Spleen (tissue), 11 donors: ENCODE data around the gene SCN9A. TPM values are rescaled to one million over a fixed set of nuclear protein-coding genes. Genes with fewer than 3 reads are reported as not detected.
A peak's percentile ranks its signal among the peaks of the same experiment; 100 is the strongest.

Experiments used
- DNase-seq: peaks from one replicate; pipeline ENCODE4 v3.0.0-alpha.2; 2020
- H3K27ac ChIP-seq, 8 donors: fragments of 200-600 bp; sonication (generic) in 7 of 8; 1 replicate in 4 of 8; 2 replicates in 4 of 8; pipeline versions ENCODE4 v1.5.0 to v1.8.0; 2016 to 2021; ENCODE audit warnings: inconsistent platforms in 4 of 8, mild to moderate bottlenecking in 4 of 8, moderate library complexity in 1 of 8
- H3K27me3 ChIP-seq, 7 donors: fragments of 200-600 bp; sonication (generic) in 6 of 7; replicated peaks in 1 of 7; 1 replicate in 4 of 7; 2 replicates in 3 of 7; pipeline versions ENCODE4 v1.5.0 to v1.8.0; 2016 to 2021; ENCODE audit warnings: inconsistent platforms in 3 of 7, mild to moderate bottlenecking in 1 of 7
- H3K36me3 ChIP-seq, 6 donors: fragments of 200-600 bp; sonication (generic) in 5 of 6; 1 replicate in 4 of 6; 2 replicates in 2 of 6; pipeline versions ENCODE4 v1.5.0 to v1.8.0; 2016 to 2021; ENCODE audit warnings: inconsistent platforms in 2 of 6
- H3K4me1 ChIP-seq, 6 donors: fragments of 200-600 bp; sonication (generic) in 5 of 6; 1 replicate in 3 of 6; 2 replicates in 3 of 6; pipeline versions ENCODE4 v1.5.0 to v1.8.0; 2016 to 2021; ENCODE audit warnings: inconsistent platforms in 3 of 6
- H3K4me3 ChIP-seq, 8 donors: fragments of 200-600 bp; sonication (generic) in 7 of 8; 1 replicate in 4 of 8; 2 replicates in 4 of 8; pipeline versions ENCODE4 v1.5.0 to v1.8.0; 2016 to 2021; ENCODE audit warnings: inconsistent platforms in 4 of 8, mild to moderate bottlenecking in 4 of 8, moderate library complexity in 2 of 8
- H3K9me3 ChIP-seq, 8 donors: fragments of 200-600 bp; sonication (generic) in 7 of 8; 1 replicate in 4 of 8; 2 replicates in 4 of 8; pipeline versions ENCODE4 v1.5.0 to v1.8.0; 2016 to 2021; ENCODE audit warnings: inconsistent platforms in 4 of 8
- CTCF ChIP-seq, 11 experiments: fragments of 200-600 bp in 7 of 11; fragments of 450-650 bp in 4 of 11; sonication (generic) in 4 of 11; IDR thresholded peaks in 8 of 11; conservative IDR thresholded peaks in 3 of 11; 1 replicate in 7 of 11; 2 replicates in 4 of 11; pipeline versions ENCODE4 v1.4.0 to v1.8.0; 2016 to 2021; ENCODE audit warnings: antibody characterized with exemption in 11 of 11, inconsistent platforms in 4 of 11, mild to moderate bottlenecking in 1 of 11
- POLR2A ChIP-seq, 3 donors: fragments of 450-650 bp; IDR thresholded peaks; one replicate each; pipeline ENCODE4 v1.5.1; 2017; ENCODE audit warnings: antibody characterized with exemption in 3 of 3, mild to moderate bottlenecking in 1 of 3
- POLR2AphosphoS5 ChIP-seq, 3 donors: sonication (generic); formaldehyde crosslinking; IDR thresholded peaks; one replicate each; pipeline ENCODE4 v1.5.1; 2017; ENCODE audit warnings: antibody characterized with exemption in 3 of 3
- WGBS, 5 donors: extraction: QIAGEN DNeasy Blood & Tissue Kit in 3 of 5; methylation state at CpG; one replicate each; pipeline versions ENCODE4 v1.1.5 to v1.1.7; 2013 to 2018; 5-methylcytosine and 5-hydroxymethylcytosine counted together
- intact Hi-C: fragments of 100-400 bp; cut with DNase I; formaldehyde crosslinking; loops from one replicate; pipeline ENCODE4 v1.15.0; 2023; ENCODE audit warnings: low total_unique reads
- polyA plus RNA-seq, 3 donors: library from polyadenylated mRNA; stranded (reverse); fragments of 200-250 nt; gene quantifications; one replicate each; pipeline ENCODE4 v1.2.1, GENCODE V29; 2013
- total RNA-seq, 7 donors: library from RNA; depleted of rRNA in 3 of 7; stranded (reverse); fragments of >200 nt in 3 of 7; fragmentation: NEBNext Ultra II Directional in 4 of 7; extraction: Animal tissue kit (Norgen Biotek cat#: 25700) in 4 of 7; gene quantifications; one replicate each; pipeline versions ENCODE4 v1.1.0 to v1.2.1, GENCODE V29; 2016 to 2021
- donor health status: healthy with polysubstance abuse.
- donor health status: DM: no; HTN: no; CAD: no; lungs with moderate emphysema.
- donor health status: DM: no; HTN: no; CAD: no.
- donor health status: Bipolar disorder and iron deficiency.
- donor health status: healthy.
- donor health status: DM: no; HTN: no; CAD: no.
- donor health status: DM: yes; HTN: yes; CAD: no.

Gene SCN9A
- total and polyA plus RNA-seq, 10 donors: 0.76 to 27.9 (median 17.3) TPM

GRCh38 chr2:166404831-166405568, 29.3 kb upstream of the SCN9A start:
- no peaks in the 10 kb centered on the region for H3K9me3 ChIP-seq
- intact Hi-C loops: no loop called here
- 66 to 79% (median 79%) methylated on average over 2 of the region's 2 CpGs for WGBS, 5 donors
- no peak for TF ChIP-seq CTCF (IDR thresholded peaks at IDR 0.05 in 8 of 11, conservative IDR thresholded peaks at IDR 0.05 in 3 of 11)
- TF ChIP-seq POLR2A (IDR thresholded peaks at IDR 0.05): no peak
- TF ChIP-seq POLR2AphosphoS5 (IDR thresholded peaks at IDR 0.05): no peak
- no peaks in the 10 kb centered on the region for H3K27me3 ChIP-seq
- H3K4me3 ChIP-seq: no peak overlapping the region
- H3K27ac ChIP-seq: no peak overlapping the region
- no peaks in the 10 kb centered on the region for H3K4me1 ChIP-seq
- DNase-seq: no peak
- H3K36me3 ChIP-seq: no peaks in the 10 kb centered on the region

DNA sequence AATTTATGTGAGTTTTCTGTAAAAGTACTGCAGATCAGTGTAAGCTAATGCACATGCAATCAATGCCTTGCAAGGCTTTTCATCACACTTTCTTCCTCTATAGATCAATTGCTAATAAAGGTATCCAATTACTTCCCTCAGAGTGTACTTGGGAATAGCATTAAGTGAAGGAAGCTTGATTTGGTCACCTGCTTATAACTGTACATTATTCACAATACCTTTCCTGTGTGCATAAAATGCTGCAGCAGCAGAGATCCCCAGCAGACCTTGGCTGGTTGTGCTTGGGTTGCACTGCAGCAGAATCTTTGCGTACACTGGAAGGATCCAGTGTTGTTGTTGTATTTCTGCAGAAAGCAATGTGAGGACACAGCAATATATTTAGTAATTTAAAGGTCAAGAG, 18.5 kb upstream of the SCN9A start:
- intact Hi-C loops: no loop called here
- no peak overlapping the region for H3K27ac ChIP-seq
- DNase-seq: no peak
- no peak overlapping the region for H3K4me3 ChIP-seq
- 96 to 100% (median 97%) methylated on average over 1 of the region's 1 CpG for WGBS, 5 donors
- TF ChIP-seq CTCF (IDR thresholded peaks at IDR 0.05 in 8 of 11, conservative IDR thresholded peaks at IDR 0.05 in 3 of 11): no peak
- TF ChIP-seq POLR2A (IDR thresholded peaks at IDR 0.05): no peak
- no peak for TF ChIP-seq POLR2AphosphoS5 (IDR thresholded peaks at IDR 0.05)
- H3K27me3 ChIP-seq: no peaks in the 10 kb centered on the region
- H3K4me1 ChIP-seq: no peaks in the 10 kb centered on the region
- H3K9me3 ChIP-seq: no peaks in the 10 kb centered on the region
- H3K36me3 ChIP-seq: no peaks in the 10 kb centered on the region

GRCh38 chr2:166393008-166393407, 17.3 kb upstream of the SCN9A start:
- Histone ChIP-seq H3K4me3 (no peak overlapping the region), H3K4me1 (no peaks in the 10 kb centered on the region), H3K9me3 (no peaks in the 10 kb centered on the region), H3K27me3 (no peaks in the 10 kb centered on the region), H3K27ac (no peak overlapping the region), H3K36me3 (no peaks in the 10 kb centered on the region)
- 70 to 87% (median 81%) methylated on average over 3 of the region's 3 CpGs for WGBS, 5 donors
- intact Hi-C loops: no loop called here
- TF ChIP-seq POLR2A (IDR thresholded peaks at IDR 0.05) (no peak), CTCF (IDR thresholded peaks at IDR 0.05 in 8 of 11, conservative IDR thresholded peaks at IDR 0.05 in 3 of 11) (no peak), POLR2AphosphoS5 (IDR thresholded peaks at IDR 0.05) (no peak)
- DNase-seq: no peak

- peak in 1 of 3 donors; percentile 55 for TF ChIP-seq POLR2AphosphoS5 (IDR thresholded peaks at IDR 0.05)
- TF ChIP-seq CTCF (IDR thresholded peaks at IDR 0.05 in 8 of 11, conservative IDR thresholded peaks at IDR 0.05 in 3 of 11): no peak
- TF ChIP-seq POLR2A (IDR thresholded peaks at IDR 0.05): no peak
- no peak for DNase-seq
These were observed 12.8 kb upstream of the SCN9A start for GRCh38 chr2:166388481-166389070.

More at GRCh38 chr2:166388481-166389070, 12.8 kb upstream of the SCN9A start:
- Histone ChIP-seq H3K27me3 (no peaks in the 10 kb centered on the region), H3K4me3 (no peak overlapping the region), H3K27ac (peak overlapping the region in 5 of 8 donors; percentile 48 to 69 (median 55)), H3K9me3 (no peaks in the 10 kb centered on the region), H3K36me3 (no peaks in the 10 kb centered on the region), H3K4me1 (no peaks in the 10 kb centered on the region)
- WGBS, 5 donors: 26 to 46% (median 33%) methylated on average over 3 of the region's 3 CpGs
- intact Hi-C loops: no loop called here
